Upper lobe of left lung (tissue), 6 donors: Measurements from ENCODE around the gene REEP5. TPM values are rescaled to one million over a fixed set of nuclear protein-coding genes. Genes with fewer than 3 reads are reported as not detected.

Source experiments
- ATAC-seq, 2 donors: fragments of 200-7000 bp; cut with Tn5 transposase; one replicate each; pipeline ENCODE4 v1.9.1; 2022; ENCODE audit warnings: mild to moderate bottlenecking in 2 of 2, moderate library complexity in 2 of 2; ENCODE audit not compliant: low FRiP score in 2 of 2
- DNase-seq, 2 donors: peaks; one replicate each; pipeline ENCODE4 v3.0.0-alpha.2; 2019 to 2020
- H3K27ac ChIP-seq, 4 donors: fragments of 200-600 bp; sonication (generic); one replicate each; pipeline ENCODE4 v1.5.1; 2016 to 2019
- H3K27me3 ChIP-seq, 4 donors: fragments of 200-600 bp; sonication (generic); one replicate each; pipeline ENCODE4 v1.5.1; 2017 to 2019
- H3K36me3 ChIP-seq, 4 donors: fragments of 200-600 bp; sonication (generic); one replicate each; pipeline ENCODE4 v1.5.1; 2016 to 2019
- H3K4me1 ChIP-seq, 4 donors: fragments of 200-600 bp; sonication (generic); one replicate each; pipeline ENCODE4 v1.5.1; 2018 to 2019
- H3K4me3 ChIP-seq, 4 donors: fragments of 200-600 bp; sonication (generic); one replicate each; pipeline ENCODE4 v1.5.1; 2017 to 2019; ENCODE audit warnings: mild to moderate bottlenecking in 2 of 4, moderate library complexity in 1 of 4
- H3K9me3 ChIP-seq, 4 donors: fragments of 200-600 bp; sonication (generic); one replicate each; pipeline ENCODE4 v1.5.1; 2018 to 2019
- CTCF ChIP-seq, 6 experiments: fragments of 450-650 bp in 4 of 6; fragments of 200-600 bp in 2 of 6; sonication (generic) in 2 of 6; IDR thresholded peaks; one replicate each; pipeline ENCODE4 v1.5.1; 2016 to 2019; ENCODE audit warnings: antibody characterized with exemption in 6 of 6
- EP300 ChIP-seq, 4 donors: sonication (generic); formaldehyde crosslinking; IDR thresholded peaks; one replicate each; pipeline ENCODE4 v1.5.1; 2017; ENCODE audit warnings: antibody characterized with exemption in 4 of 4, control low read depth in 2 of 4
- POLR2A ChIP-seq, 4 donors: fragments of 450-650 bp; IDR thresholded peaks; one replicate each; pipeline ENCODE4 v1.5.1; 2016 to 2017; ENCODE audit warnings: antibody characterized with exemption in 4 of 4, mild to moderate bottlenecking in 2 of 4
- POLR2AphosphoS5 ChIP-seq, 2 donors: sonication (generic); formaldehyde crosslinking; IDR thresholded peaks; one replicate each; pipeline ENCODE4 v1.5.1; 2017; ENCODE audit warnings: antibody characterized with exemption in 2 of 2
- WGBS, 2 donors: methylation state at CpG; one replicate each; pipeline ENCODE4 v1.1.5; 2017 to 2018; 5-methylcytosine and 5-hydroxymethylcytosine counted together
- total RNA-seq, 6 donors: library from RNA; depleted of rRNA in 4 of 6; stranded (reverse); fragments of >200 nt in 4 of 6; gene quantifications; one replicate each; pipeline versions ENCODE4 v1.1.0 to v1.2.1, GENCODE V29; 2016 to 2021
- donor health status: DM: no; HTN: no; CAD: no; lungs with moderate emphysema.
- donor health status: DM: no; HTN: yes; CAD: no; lungs with severe emphysema.

The REEP5 gene
- total RNA-seq, 6 donors from 2014 or later = 43.0 to 108 (median 95.3) TPM

GRCh38 chr5:112878101-112878500 lies 43.9 kb downstream of the REEP5 start:
- WGBS, 2 donors = 87% methylated on average over 4 of the region's 4 CpGs
- Histone ChIP-seq H3K9me3 (no peaks in the 10 kb centered on the region), H3K4me3 (no peak overlapping the region), H3K4me1 (no peaks in the 10 kb centered on the region), H3K36me3 (peaks cover 3 to 79% (median 31%) of the 10 kb centered on the region in 4 donors), H3K27me3 (no peaks in the 10 kb centered on the region), H3K27ac (no peak overlapping the region)
- no peak for DNase-seq
- TF ChIP-seq POLR2AphosphoS5 (IDR thresholded peaks at IDR 0.05) (no peak), EP300 (IDR thresholded peaks at IDR 0.05) (no peak), CTCF (IDR thresholded peaks at IDR 0.05) (no peak), POLR2A (IDR thresholded peaks at IDR 0.05) (no peak)
- ATAC-seq = no peak

GRCh38 chr5:112876362-112876761 lies 45.7 kb downstream of the REEP5 start:
- WGBS, 2 donors = 73 to 78% methylated on average over 2 of the region's 2 CpGs
- H3K9me3 ChIP-seq = no peaks in the 10 kb centered on the region
- no peaks in the 10 kb centered on the region for H3K27me3 ChIP-seq
- ATAC-seq (no peak), DNase-seq (no peak)
- peaks cover 3 to 63% (median 24%) of the 10 kb centered on the region in 4 donors for H3K36me3 ChIP-seq
- no peak for TF ChIP-seq POLR2AphosphoS5 (IDR thresholded peaks at IDR 0.05)
- TF ChIP-seq CTCF (IDR thresholded peaks at IDR 0.05) = no peak
- TF ChIP-seq EP300 (IDR thresholded peaks at IDR 0.05) = no peak
- H3K27ac ChIP-seq = no peak overlapping the region
- no peaks in the 10 kb centered on the region for H3K4me1 ChIP-seq
- no peak overlapping the region for H3K4me3 ChIP-seq

GRCh38 chr5:112870966-112871365 lies 51.1 kb downstream of the REEP5 start:
- Histone ChIP-seq H3K27me3 (no peaks in the 10 kb centered on the region), H3K4me1 (no peaks in the 10 kb centered on the region), H3K4me3 (no peak overlapping the region), H3K9me3 (no peaks in the 10 kb centered on the region), H3K36me3 (peaks cover 18 to 63% (median 31%) of the 10 kb centered on the region in 4 donors), H3K27ac (no peak overlapping the region)
- WGBS, 2 donors = 60 to 83% methylated on average over 3 of the region's 3 CpGs
- DNase-seq (no peak), ATAC-seq (no peak)
- TF ChIP-seq EP300 (IDR thresholded peaks at IDR 0.05) = no peak
- no peak for TF ChIP-seq CTCF (IDR thresholded peaks at IDR 0.05)
- no peak for TF ChIP-seq POLR2AphosphoS5 (IDR thresholded peaks at IDR 0.05)
- no peak for TF ChIP-seq POLR2A (IDR thresholded peaks at IDR 0.05)

GRCh38 chr5:112869948-112870347 lies 52.1 kb downstream of the REEP5 start:
- Histone ChIP-seq H3K36me3 (peaks cover 25 to 65% (median 37%) of the 10 kb centered on the region in 4 donors), H3K4me1 (no peaks in the 10 kb centered on the region), H3K27me3 (no peaks in the 10 kb centered on the region), H3K27ac (no peak overlapping the region), H3K4me3 (no peak overlapping the region), H3K9me3 (no peaks in the 10 kb centered on the region)
- DNase-seq (no peak), ATAC-seq (no peak)
- 91 to 95% methylated on average over 3 of the region's 3 CpGs for WGBS, 2 donors
- TF ChIP-seq POLR2AphosphoS5 (IDR thresholded peaks at IDR 0.05) (no peak), EP300 (IDR thresholded peaks at IDR 0.05) (no peak), POLR2A (IDR thresholded peaks at IDR 0.05) (no peak), CTCF (IDR thresholded peaks at IDR 0.05) (no peak)

- H3K27ac ChIP-seq = no peak overlapping the region
- 93 to 96% methylated on average over 5 of the region's 5 CpGs for WGBS, 2 donors
- H3K36me3 ChIP-seq = peaks cover 32 to 80% (median 46%) of the 10 kb centered on the region in 4 donors
- peaks cover 11 to 18% (median 17%) of the 10 kb centered on the region in 4 donors for H3K4me1 ChIP-seq
- ATAC-seq = no peak
- H3K27me3 ChIP-seq = no peaks in the 10 kb centered on the region
- no peaks in the 10 kb centered on the region for H3K9me3 ChIP-seq
- no peak for DNase-seq
- no peak overlapping the region for H3K4me3 ChIP-seq
- no peak for TF ChIP-seq POLR2A (IDR thresholded peaks at IDR 0.05)
- TF ChIP-seq POLR2AphosphoS5 (IDR thresholded peaks at IDR 0.05) = no peak
- no peak for TF ChIP-seq CTCF (IDR thresholded peaks at IDR 0.05)
- TF ChIP-seq EP300 (IDR thresholded peaks at IDR 0.05) = no peak
These were observed 54.6 kb downstream of the REEP5 start for GRCh38 chr5:112867411-112867810.
